HL-60 (cell line): ENCODE measurements around the gene ANO8.

Experiments used
- CTCF ChIP-seq: IDR thresholded peaks from one replicate; pipeline ENCODE4 v1.5.1; 2011; ENCODE audit warnings: low read length, control low read depth, inconsistent platforms; ENCODE audit not compliant: insufficient read depth
- POLR2AphosphoS5 ChIP-seq: IDR thresholded peaks from 2 replicates; pipeline ENCODE4 v1.6.1; 2012; ENCODE audit warnings: low read depth
- REST ChIP-seq: IDR thresholded peaks from 2 replicates; pipeline ENCODE4 v1.6.1; 2012; ENCODE audit warnings: low read depth; ENCODE audit not compliant: insufficient replicate concordance
- SPI1 ChIP-seq: IDR thresholded peaks from 2 replicates; pipeline ENCODE4 v1.6.1; 2012; ENCODE audit warnings: low read depth, mild to moderate bottlenecking, borderline replicate concordance

- TF ChIP-seq CTCF: no peak
- TF ChIP-seq POLR2AphosphoS5: no peak
- TF ChIP-seq REST: no peak
- no peak for TF ChIP-seq SPI1
Measured at GRCh38 chr19:17357724-17358123, 23.1 kb upstream of the ANO8 start.
